Ectodermal cell (in vitro differentiated cells): ENCODE data around the gene INA. TPM values are rescaled to one million over a fixed set of nuclear protein-coding genes. Genes with fewer than 3 reads are reported as not detected.

Experiments used
- H3K27ac ChIP-seq: 2 replicates; pipeline ENCODE4 v1.7.0; 2013; ENCODE audit warnings: mild to moderate bottlenecking, low read depth, low read length; ENCODE audit not compliant: insufficient read depth, poor library complexity, severe bottlenecking
- H3K27me3 ChIP-seq: 2 replicates; pipeline ENCODE4 v1.7.0; 2013; ENCODE audit warnings: mild to moderate bottlenecking, low read length; ENCODE audit not compliant: insufficient read depth, control insufficient read depth, poor library complexity, severe bottlenecking
- H3K36me3 ChIP-seq: one replicate; pipeline ENCODE4 v1.7.0; 2013; ENCODE audit warnings: low read length; ENCODE audit not compliant: control insufficient read depth, insufficient read depth
- H3K4me1 ChIP-seq: one replicate; pipeline ENCODE4 v1.7.0; 2013; ENCODE audit warnings: low read length; ENCODE audit not compliant: control insufficient read depth, insufficient read depth
- H3K4me3 ChIP-seq: 2 replicates; pipeline ENCODE4 v1.7.0; 2013; ENCODE audit warnings: low read depth, low read length, control low read depth; ENCODE audit not compliant: insufficient read depth
- H3K9me3 ChIP-seq: 2 replicates; pipeline ENCODE4 v1.7.0; 2013; ENCODE audit warnings: mild to moderate bottlenecking, low read length, moderate library complexity; ENCODE audit not compliant: control insufficient read depth
- WGBS, 2 experiments: methylation state at CpG; one replicate each; pipeline ENCODE4 v1.1.7; 2013; ENCODE audit warnings: missing lambda C conversion rate in 2 of 2; 5-methylcytosine and 5-hydroxymethylcytosine counted together
- polyA plus RNA-seq, 4 experiments: library from polyadenylated mRNA; stranded (reverse); fragments of 50-300 nt; gene quantifications; one replicate each; pipeline ENCODE4 v1.2.3, GENCODE V29; 2013

The INA gene
- polyA plus RNA-seq (2013, experiment 1 of 4): 19.3 TPM
- 18.4 TPM for polyA plus RNA-seq (2013, experiment 2 of 4)
- 15.0 TPM for polyA plus RNA-seq (2013, experiment 3 of 4)
- 17.5 TPM for polyA plus RNA-seq (2013, experiment 4 of 4)

- no peaks in the 10 kb centered on the region for H3K9me3 ChIP-seq
- H3K4me1 ChIP-seq: peaks cover 12% of the 10 kb centered on the region
- H3K36me3 ChIP-seq: no peaks in the 10 kb centered on the region
- H3K27ac ChIP-seq: no peak within 1 kb of the TSS
- peaks cover 53% of the 10 kb centered on the region for H3K27me3 ChIP-seq
- H3K4me3 ChIP-seq: peak within 1 kb of the TSS; percentile 57
- 0 to 1% methylated on average over 105 of the region's 105 CpGs for WGBS, 2 experiments
These were observed at the start of gene INA for GRCh38 chr10:103276896-103277712. INA (plus strand) TSS chr10:103277138; CDS start chr10:103277212, 74 bp downstream.

GRCh38 chr10:103227416-103227815 lies 49.5 kb upstream of the INA start:
- H3K4me1 ChIP-seq: peaks cover 5% of the 10 kb centered on the region
- peaks cover 2% of the 10 kb centered on the region for H3K9me3 ChIP-seq

GRCh38 chr10:103231047-103231551 lies 45.8 kb upstream of the INA start:
- Histone ChIP-seq H3K9me3 (no peaks in the 10 kb centered on the region), H3K27me3 (no peaks in the 10 kb centered on the region), H3K4me1 (peaks cover 5% of the 10 kb centered on the region), H3K27ac (peak overlapping the region; percentile 82), H3K36me3 (no peaks in the 10 kb centered on the region), H3K4me3 (no peak overlapping the region)
- 23 to 33% methylated on average over 3 to 4 of the region's 4 CpGs for WGBS, 2 experiments

More at GRCh38 chr10:103227416-103227815, 49.5 kb upstream of the INA start:
- Histone ChIP-seq H3K27me3 (no peaks in the 10 kb centered on the region), H3K4me3 (no peak overlapping the region), H3K36me3 (no peaks in the 10 kb centered on the region), H3K27ac (no peak overlapping the region)
- WGBS, 2 experiments: 88 to 94% methylated on average over 1 of the region's 1 CpG

- H3K4me3 ChIP-seq: no peak overlapping the region
- H3K27me3 ChIP-seq: no peaks in the 10 kb centered on the region
- H3K36me3 ChIP-seq: no peaks in the 10 kb centered on the region
- H3K4me1 ChIP-seq: peaks cover 5% of the 10 kb centered on the region
- H3K9me3 ChIP-seq: no peaks in the 10 kb centered on the region
- WGBS, 2 experiments: 78 to 88% methylated on average over 3 of the region's 3 CpGs
- H3K27ac ChIP-seq: no peak overlapping the region
These were observed 44.7 kb upstream of the INA start for GRCh38 chr10:103232131-103232673.

- no peak overlapping the region for H3K4me3 ChIP-seq
- H3K27ac ChIP-seq: no peak overlapping the region
These were observed 44.0 kb upstream of the INA start for GRCh38 chr10:103232772-103233488.

GRCh38 chr10:103235775-103236174 lies 41.2 kb upstream of the INA start:
- Histone ChIP-seq H3K27ac (no peak overlapping the region), H3K36me3 (no peaks in the 10 kb centered on the region), H3K27me3 (no peaks in the 10 kb centered on the region), H3K4me3 (no peak overlapping the region), H3K9me3 (no peaks in the 10 kb centered on the region), H3K4me1 (peaks cover 3% of the 10 kb centered on the region)
- 91 to 97% methylated on average over 2 of the region's 2 CpGs for WGBS, 2 experiments

More at GRCh38 chr10:103232772-103233488, 44.0 kb upstream of the INA start:
- H3K4me1 ChIP-seq: peaks cover 5% of the 10 kb centered on the region
- H3K9me3 ChIP-seq: no peaks in the 10 kb centered on the region
- H3K36me3 ChIP-seq: no peaks in the 10 kb centered on the region
- no peaks in the 10 kb centered on the region for H3K27me3 ChIP-seq
- 75 to 81% methylated on average over 5 to 6 of the region's 7 CpGs for WGBS, 2 experiments

GRCh38 chr10:103238506-103239252 lies 38.3 kb upstream of the INA start:
- Histone ChIP-seq H3K36me3 (no peaks in the 10 kb centered on the region), H3K9me3 (no peaks in the 10 kb centered on the region), H3K27me3 (no peaks in the 10 kb centered on the region), H3K4me3 (no peak overlapping the region), H3K4me1 (peaks cover 10% of the 10 kb centered on the region), H3K27ac (no peak overlapping the region)
- WGBS, 2 experiments: 83 to 84% methylated on average over 11 of the region's 11 CpGs

- no peak overlapping the region for H3K4me3 ChIP-seq
- no peak overlapping the region for H3K27ac ChIP-seq
- WGBS, 2 experiments: 58 to 59% methylated on average over 7 of the region's 7 CpGs
- no peaks in the 10 kb centered on the region for H3K9me3 ChIP-seq
- no peaks in the 10 kb centered on the region for H3K36me3 ChIP-seq
- peaks cover 10% of the 10 kb centered on the region for H3K4me1 ChIP-seq
- no peaks in the 10 kb centered on the region for H3K27me3 ChIP-seq
These were observed 35.5 kb upstream of the INA start for GRCh38 chr10:103241262-103242011.

GRCh38 chr10:103244666-103245271 lies 32.2 kb upstream of the INA start:
- no peaks in the 10 kb centered on the region for H3K27me3 ChIP-seq
- peaks cover 10% of the 10 kb centered on the region for H3K4me1 ChIP-seq
- H3K4me3 ChIP-seq: no peak overlapping the region
- WGBS, 2 experiments: 42 to 44% methylated on average over 9 of the region's 9 CpGs
- no peaks in the 10 kb centered on the region for H3K9me3 ChIP-seq
- H3K27ac ChIP-seq: no peak overlapping the region
- no peaks in the 10 kb centered on the region for H3K36me3 ChIP-seq
